K562 (cell line): Measurements from ENCODE around the gene MAPKAPK2. TPM values are rescaled to one million over a fixed set of nuclear protein-coding genes. Genes with fewer than 3 reads are reported as not detected.
A peak's percentile ranks its signal among the peaks of the same experiment; 100 is the strongest.

Experiments
- ATF3 ChIP-seq, 2 experiments: fragments of 450-650 bp in 1 of 2; sonication (generic) in 1 of 2; formaldehyde crosslinking in 1 of 2; IDR thresholded peaks in 1 of 2; conservative IDR thresholded peaks in 1 of 2; 2 replicates each; pipeline versions ENCODE4 v1.6.1 to v1.8.1; 2016 to 2023; ENCODE audit warnings: mild to moderate bottlenecking in 2 of 2, moderate library complexity in 2 of 2, inconsistent platforms in 1 of 2, missing genetic modification reagents in 1 of 2
- CTBP1 ChIP-seq: fragments of 450-650 bp; IDR thresholded peaks from 2 replicates; pipeline ENCODE4 v1.6.1; 2016; ENCODE audit warnings: borderline replicate concordance
- ESRRA ChIP-seq: fragments of 450-650 bp; IDR thresholded peaks from 2 replicates; pipeline ENCODE4 v1.6.1; 2014; ENCODE audit warnings: low read depth, mild to moderate bottlenecking, moderate library complexity, borderline replicate concordance
- FOXA1 ChIP-seq: fragments of 450-650 bp; IDR thresholded peaks from 2 replicates; pipeline ENCODE4 v1.6.1; 2016; ENCODE audit warnings: mild to moderate bottlenecking, borderline replicate concordance
- MCM3 ChIP-seq: fragments of 450-650 bp; IDR thresholded peaks from 2 replicates; pipeline ENCODE4 v1.6.1; 2016
- MYNN ChIP-seq, 2 experiments: sonication (generic); formaldehyde crosslinking in 1 of 2; IDR thresholded peaks; 2 replicates each; pipeline versions ENCODE4 v1.5.0 to v1.6.1; 2016 to 2020; ENCODE audit warnings: antibody characterized with exemption in 1 of 2, missing genetic modification reagents in 1 of 2
- NCOA2 ChIP-seq, 2 experiments: fragments of 450-650 bp; IDR thresholded peaks; 2 replicates each; pipeline ENCODE4 v1.6.1; 2018; ENCODE audit warnings: mild to moderate bottlenecking in 2 of 2, moderate library complexity in 1 of 2; ENCODE audit not compliant: partially characterized antibody in 2 of 2
- NFIX ChIP-seq: fragments of 250-450 bp; sonication (Bioruptor Pico); IDR thresholded peaks from 2 replicates; pipeline ENCODE4 v1.4.0; 2020; ENCODE audit warnings: low read depth, mild to moderate bottlenecking, moderate library complexity
- PRDM10 ChIP-seq: fragments of 450-650 bp; IDR thresholded peaks from 2 replicates; pipeline ENCODE4 v1.6.1; 2018; ENCODE audit not compliant: partially characterized antibody
- PRMT5 ChIP-seq: sonication (generic); formaldehyde crosslinking; IDR thresholded peaks from 2 replicates; pipeline ENCODE4 v1.5.0; 2020; ENCODE audit warnings: missing genetic modification reagents
- PYGO2 ChIP-seq: fragments of 450-650 bp; IDR thresholded peaks from 2 replicates; pipeline ENCODE4 v1.6.1; 2016; ENCODE audit warnings: mild to moderate bottlenecking, missing genetic modification characterization, moderate library complexity, missing compliant biosample characterization
- RAD21 ChIP-seq, 2 experiments: fragments of 250-450 bp in 1 of 2; fragments of 450-650 bp in 1 of 2; sonication (Bioruptor Pico) in 1 of 2; formaldehyde crosslinking in 1 of 2; IDR thresholded peaks in 1 of 2; conservative IDR thresholded peaks in 1 of 2; 2 replicates each; pipeline versions ENCODE4 v1.4.0 to v1.8.0; 2020 to 2022; ENCODE audit warnings: mild to moderate bottlenecking in 2 of 2, moderate library complexity in 1 of 2
- SAP30 ChIP-seq: fragments of 200-600 bp; sonication (generic); IDR thresholded peaks from 2 replicates; pipeline ENCODE4 v1.6.1; 2012; ENCODE audit warnings: borderline replicate concordance, low read depth, mild to moderate bottlenecking, moderate library complexity, low read length, control low read depth, inconsistent platforms; ENCODE audit not compliant: insufficient read depth, poor library complexity, severe bottlenecking
- TCF7L2 ChIP-seq: fragments of 150-350 bp; IDR thresholded peaks from 2 replicates; pipeline ENCODE4 v1.6.1; 2016; ENCODE audit warnings: low read depth, mild to moderate bottlenecking, low read length, moderate library complexity
- TCFL5 ChIP-seq: fragments of 250-450 bp; sonication (Bioruptor Pico); conservative IDR thresholded peaks from 2 replicates; pipeline ENCODE4 v1.6.1; 2021; ENCODE audit warnings: mild to moderate bottlenecking, moderate library complexity, matching md5 sums
- ZNF224 ChIP-seq: sonication (generic); formaldehyde crosslinking; IDR thresholded peaks from 2 replicates; pipeline ENCODE4 v1.8.0; 2022; ENCODE audit warnings: mild to moderate bottlenecking, missing genetic modification reagents
- ZNF445 ChIP-seq: fragments of 250-450 bp; sonication (Bioruptor Pico); IDR thresholded peaks from 2 replicates; pipeline ENCODE4 v1.4.0; 2020; ENCODE audit warnings: low read depth, mild to moderate bottlenecking, moderate library complexity
- ZNF707 ChIP-seq: fragments of 250-450 bp; sonication (Bioruptor Pico); conservative IDR thresholded peaks from 2 replicates; pipeline ENCODE4 v1.8.0; 2022; ENCODE audit warnings: inconsistent platforms, mild to moderate bottlenecking, moderate library complexity
- ZNF77 ChIP-seq: fragments of 250-450 bp; sonication (Bioruptor Pico); IDR thresholded peaks from 2 replicates; pipeline ENCODE4 v1.5.0; 2020
- polyA plus RNA-seq, 8 experiments: library from polyadenylated mRNA; depleted of rRNA in 4 of 8; stranded (reverse) in 5 of 8; unstranded in 3 of 8; fragments of >200 nt; fragmentation: Nextera tagmentation in 2 of 8; fragmentation: Illumina TruSeq in 1 of 8; extraction: Ambion mirVana in 2 of 8; extraction: Trizol in 1 of 8; gene quantifications; 2 replicates each; pipeline versions ENCODE4 v1.2.1 to v1.2.3, GENCODE V29; 2011 to 2014; ENCODE audit warnings: inconsistent platforms in 1 of 8, missing spikeins in 1 of 8
- total RNA-seq, 7 experiments: library from RNA; depleted of rRNA in 6 of 7; stranded (reverse); fragments of >200 nt in 6 of 7; fragmentation: Illumina TruSeq in 2 of 7; extraction: Trizol in 2 of 7; gene quantifications; 2 replicates each; pipeline versions ENCODE4 v1.2.1 to v1.2.3, GENCODE V29; 2011 to 2021; ENCODE audit warnings: low replicate concordance in 1 of 7
- TF ChIP-seq, protein P1 (sequence below): fragments of 250-450 bp; sonication (Bioruptor Pico); IDR thresholded peaks from 2 replicates; pipeline ENCODE4 v1.8.0; 2021; ENCODE audit warnings: moderate library complexity, mild to moderate bottlenecking, inconsistent platforms
- TF ChIP-seq, protein P2 (sequence below), 3 experiments: fragments of 200-800 bp in 1 of 3; sonication (Bioruptor generic) in 1 of 3; sonication (generic) in 1 of 3; formaldehyde crosslinking in 1 of 3; IDR thresholded peaks; 2 replicates each; pipeline versions ENCODE4 v1.6.1 to v1.8.0; 2016 to 2022; ENCODE audit warnings: mild to moderate bottlenecking in 2 of 3, missing compliant biosample characterization in 2 of 3, missing genetic modification characterization in 2 of 3, missing genetic modification reagents in 1 of 3

The MAPKAPK2 gene
- total and polyA plus RNA-seq, 9 of the 15 experiments (the other 6 are each of a cell fraction or from before 2014, with no cell fraction given) = 0.63 to 94.2 (median 52.1) TPM

- TF ChIP-seq, protein P1, sequence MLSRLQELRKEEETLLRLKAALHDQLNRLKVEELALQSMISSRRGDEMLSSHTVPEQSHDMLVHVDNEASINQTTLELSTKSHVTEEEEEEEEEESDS = no peak
- no peak for TF ChIP-seq NFIX (CRISPR knock-in tag)
- TF ChIP-seq TCFL5 (CRISPR knock-in tag) = no peak
- TF ChIP-seq ATF3 (IDR thresholded peaks at IDR 0.05) = no peak
- no peak for TF ChIP-seq ATF3 (CRISPR knock-in tag; conservative IDR thresholded peaks at IDR 0.05)
- TF ChIP-seq ZNF77 (CRISPR knock-in tag) = no peak
- TF ChIP-seq PYGO2 (tag) = no peak
- peak; percentile 7 for TF ChIP-seq PRDM10
- TF ChIP-seq, protein P2, sequence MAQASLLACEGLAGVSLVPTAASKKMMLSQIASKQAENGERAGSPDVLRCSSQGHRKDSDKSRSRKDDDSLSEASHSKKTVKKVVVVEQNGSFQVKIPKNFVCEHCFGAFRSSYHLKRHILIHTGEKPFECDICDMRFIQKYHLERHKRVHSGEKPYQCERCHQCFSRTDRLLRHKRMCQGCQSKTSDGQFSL (CRISPR knock-in tag; IDR thresholded peaks at IDR 0.05) = 0 out of 2 replicates have a peak, but pooled peaks have one; percentile 20
- TF ChIP-seq, protein P2 (tag; IDR thresholded peaks at IDR 0.05) = no peak
- TF ChIP-seq CTBP1 = 0 out of 2 replicates have a peak, but pooled peaks have one; percentile 29
- no peak for TF ChIP-seq ZNF445
- TF ChIP-seq MCM3 = no peak
- TF ChIP-seq RAD21 (CRISPR knock-in tag; conservative IDR thresholded peaks at IDR 0.05 in 1 of 2, IDR thresholded peaks at IDR 0.05 in 1 of 2) = peak; percentile 78 to 87
- peak; percentile 22; the same call in 1 of the 2 replicates for TF ChIP-seq ESRRA
- no peak for TF ChIP-seq ZNF707 (CRISPR knock-in tag)
- TF ChIP-seq ZNF224 (CRISPR knock-in tag) = no peak
- TF ChIP-seq NCOA2 (IDR thresholded peaks at IDR 0.05; ENCODE audit: partially characterized antibody in 2 of 2) = no peak
- TF ChIP-seq PRMT5 (CRISPR knock-in tag) = no peak
- TF ChIP-seq FOXA1 = no peak
- no peak for TF ChIP-seq SAP30
- TF ChIP-seq TCF7L2 = no peak
- TF ChIP-seq MYNN (IDR thresholded peaks at IDR 0.05) = 0 out of 2 replicates have a peak, but pooled peaks have one; percentile 58
- no peak for TF ChIP-seq MYNN (CRISPR knock-in tag; IDR thresholded peaks at IDR 0.05)
Observed at GRCh38 chr1:206658264-206658980, 26.3 kb upstream of the MAPKAPK2 start (continued).
